Kidney capillary endothelial cell (primary cell): ENCODE results near the gene SLC26A4.

ENCODE experiments used
- DNase-seq: peaks from one replicate; pipeline ENCODE4 v3.0.0-alpha.2; 2018; ENCODE audit warnings: low spot score

SLC26A4 gene

GRCh38 chr7:107661081-107661864, 645 bp downstream of the SLC26A4 start:
- peak; percentile 13 for DNase-seq

DNA sequence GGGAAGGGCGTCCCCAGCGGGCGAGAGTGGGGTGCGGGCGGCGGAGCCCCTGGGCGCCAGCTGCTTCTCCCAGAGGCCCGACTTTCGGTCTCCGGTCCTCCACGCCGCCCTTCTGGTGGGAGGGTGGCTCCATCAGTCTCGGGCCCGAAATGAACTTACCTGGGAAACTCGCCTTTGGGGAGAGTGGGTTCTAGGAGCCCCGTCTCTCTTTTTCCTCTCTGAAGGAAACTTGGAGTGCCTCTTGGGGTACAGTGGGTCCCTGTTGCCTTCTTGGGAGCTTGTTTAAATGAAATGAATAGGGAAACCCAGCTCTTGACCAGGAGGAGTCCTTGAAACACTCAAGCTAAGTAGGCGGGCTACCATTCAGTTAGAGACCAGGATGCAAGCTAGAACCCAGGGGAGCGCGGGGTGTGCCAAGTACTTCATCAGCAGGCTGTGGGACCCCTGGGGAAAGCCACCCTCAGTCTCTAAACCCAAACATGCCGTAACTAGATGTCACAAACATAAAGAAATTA, 1.3 kb downstream of the SLC26A4 start:
- no peak for DNase-seq

GRCh38 chr7:107663196-107663595, 2.6 kb downstream of the SLC26A4 start:
- no peak for DNase-seq

GRCh38 chr7:107666790-107667189, 6.2 kb downstream of the SLC26A4 start:
- DNase-seq: no peak

GRCh38 chr7:107667341-107667740, 6.7 kb downstream of the SLC26A4 start:
- DNase-seq: no peak

DNA sequence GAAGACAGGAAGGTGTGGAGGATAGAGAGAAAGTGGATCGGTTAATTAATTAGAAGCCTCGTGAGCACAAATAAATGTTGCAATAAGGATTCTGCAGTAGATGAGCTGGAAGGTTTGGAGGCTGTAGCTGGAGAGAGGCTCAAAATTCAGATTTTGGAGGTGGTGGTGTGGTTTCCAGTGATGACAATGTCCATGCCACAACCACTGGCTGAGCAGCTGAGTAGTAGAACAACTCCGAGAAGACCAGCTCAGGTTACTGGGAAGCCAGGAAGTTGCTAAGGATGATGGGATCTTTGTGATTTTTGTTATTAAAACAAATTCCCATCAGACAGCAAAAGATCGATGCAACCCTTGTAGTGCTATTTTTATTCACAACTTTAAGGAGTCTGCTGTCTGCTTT, 7.7 kb downstream of the SLC26A4 start:
- DNase-seq: no peak

DNA sequence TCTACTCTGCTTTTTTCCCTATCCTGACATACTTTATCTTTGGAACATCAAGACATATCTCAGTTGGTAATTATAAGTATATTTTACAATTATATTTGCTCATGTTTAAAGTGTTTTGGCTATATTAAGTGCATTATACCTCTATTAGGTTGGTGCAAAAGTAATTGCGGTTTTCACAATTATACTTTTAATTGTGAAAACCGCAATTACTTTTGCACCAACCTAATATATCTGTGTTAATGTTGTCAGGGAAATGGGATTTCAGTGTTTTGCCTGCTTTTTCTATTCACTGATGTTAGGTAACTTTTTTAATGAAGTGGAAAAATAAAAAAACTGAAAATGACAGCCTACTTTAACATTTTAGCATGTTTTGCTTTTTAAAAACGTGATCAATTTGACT, 11.6 kb downstream of the SLC26A4 start:
- DNase-seq: no peak

DNA sequence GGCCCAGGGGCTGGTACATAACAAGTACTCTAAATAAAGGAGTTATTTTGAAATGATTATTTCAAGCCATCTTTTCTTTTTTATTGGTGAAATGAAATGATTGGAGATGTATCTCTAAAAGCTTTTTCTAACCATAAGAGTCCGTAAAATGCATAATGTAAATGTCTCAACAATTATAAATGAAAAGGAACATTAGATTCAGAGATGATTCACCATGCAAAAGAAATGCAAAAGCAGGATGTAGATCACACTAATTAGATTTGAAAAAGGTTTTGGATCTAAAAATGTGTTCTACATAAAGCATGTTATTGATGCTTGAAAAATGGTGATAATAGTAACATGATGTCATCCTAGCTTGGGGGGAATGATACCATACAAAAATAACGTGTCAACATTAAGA, 15.6 kb downstream of the SLC26A4 start:
- no peak for DNase-seq

GRCh38 chr7:107678110-107678753, 17.6 kb downstream of the SLC26A4 start:
- DNase-seq: no peak

GRCh38 chr7:107680478-107680877, 19.9 kb downstream of the SLC26A4 start:
- DNase-seq: no peak

- DNase-seq: no peak
Observed at GRCh38 chr7:107682886-107683285, 22.3 kb downstream of the SLC26A4 start.

DNA sequence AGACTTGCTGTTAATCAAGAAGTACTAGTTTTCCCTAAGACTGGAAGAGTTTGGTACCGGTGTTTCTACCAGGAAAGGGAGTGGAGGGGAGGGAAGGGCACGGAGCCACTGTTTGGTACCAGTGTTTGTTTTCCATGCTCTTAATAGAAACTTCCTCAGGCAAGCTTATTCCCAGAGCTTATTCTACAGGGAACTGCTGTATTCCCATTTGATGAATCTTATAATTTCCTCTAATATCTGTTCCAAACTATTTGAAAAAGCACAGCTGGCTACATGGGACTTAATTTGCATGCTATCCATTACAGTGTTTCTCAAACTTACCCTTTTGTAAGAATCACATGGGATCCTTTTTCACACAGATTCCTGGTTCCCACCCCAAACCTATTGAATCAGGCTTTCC, 23.7 kb downstream of the SLC26A4 start:
- DNase-seq: no peak

DNA sequence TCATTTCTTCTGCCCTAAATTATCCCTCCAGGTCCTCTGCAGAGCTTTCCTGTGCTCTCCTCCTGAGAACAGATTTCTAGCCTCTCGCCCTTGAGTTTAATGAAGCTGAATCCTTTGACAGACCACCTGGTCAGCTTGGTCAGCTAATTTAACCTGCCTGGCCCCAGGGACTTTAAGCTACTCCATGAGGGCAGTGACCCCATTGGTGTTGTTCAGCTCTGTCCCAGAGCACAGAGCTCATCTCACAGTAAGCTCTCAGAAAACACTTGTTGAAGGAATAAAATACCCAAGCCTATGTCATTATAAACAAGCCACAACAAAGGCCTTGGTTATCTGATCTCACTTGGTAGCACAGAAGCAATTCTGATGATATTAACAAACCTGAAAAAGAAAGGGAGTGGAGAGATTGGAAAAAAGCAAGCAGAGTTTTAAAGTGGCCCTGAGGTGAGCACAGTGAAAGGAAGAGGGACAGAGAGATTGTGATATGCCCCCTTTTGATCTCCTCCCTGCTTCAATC, 24.4 kb downstream of the SLC26A4 start:
- no peak for DNase-seq

- DNase-seq: no peak
Observed at GRCh38 chr7:107686816-107687387, 26.3 kb downstream of the SLC26A4 start.

DNA sequence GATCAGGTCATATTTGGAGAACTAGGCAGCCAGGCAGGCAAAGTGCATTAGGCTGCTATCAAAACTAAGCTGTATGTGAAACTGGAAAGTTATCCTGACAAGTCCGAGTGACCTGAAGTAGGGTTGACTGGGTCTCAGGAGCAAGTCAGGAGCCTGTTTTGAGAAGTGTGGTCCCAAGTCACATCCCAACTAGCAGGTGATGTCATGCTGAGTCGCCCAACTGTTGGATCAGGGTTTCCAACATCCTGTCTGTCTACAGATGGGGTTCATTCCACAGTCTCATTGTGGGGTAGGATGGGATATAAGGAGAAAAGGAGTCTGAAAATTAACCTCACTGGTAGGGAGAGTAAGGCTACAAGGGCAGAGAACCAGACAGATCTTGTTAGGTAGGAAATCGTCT, 27.0 kb downstream of the SLC26A4 start:
- DNase-seq: peak; percentile 24

DNA sequence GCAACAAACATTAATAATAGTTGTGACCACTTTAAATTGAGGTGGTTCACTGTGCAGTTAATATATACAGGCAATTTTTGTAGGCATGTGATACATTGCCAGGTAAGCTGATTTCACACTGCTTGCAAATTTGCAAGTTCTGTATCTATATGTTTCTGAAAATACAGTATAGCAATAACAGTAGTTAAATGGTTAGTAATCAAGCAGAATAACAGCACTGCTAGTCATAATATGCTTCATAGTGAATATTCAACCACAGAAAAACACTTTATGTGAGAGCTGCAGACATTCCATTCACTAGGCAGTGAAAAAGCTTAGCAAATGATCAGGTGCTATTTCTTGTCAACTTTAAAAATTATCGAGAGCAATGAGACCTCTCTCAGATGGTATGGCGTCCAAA, 28.9 kb downstream of the SLC26A4 start:
- no peak for DNase-seq

DNA sequence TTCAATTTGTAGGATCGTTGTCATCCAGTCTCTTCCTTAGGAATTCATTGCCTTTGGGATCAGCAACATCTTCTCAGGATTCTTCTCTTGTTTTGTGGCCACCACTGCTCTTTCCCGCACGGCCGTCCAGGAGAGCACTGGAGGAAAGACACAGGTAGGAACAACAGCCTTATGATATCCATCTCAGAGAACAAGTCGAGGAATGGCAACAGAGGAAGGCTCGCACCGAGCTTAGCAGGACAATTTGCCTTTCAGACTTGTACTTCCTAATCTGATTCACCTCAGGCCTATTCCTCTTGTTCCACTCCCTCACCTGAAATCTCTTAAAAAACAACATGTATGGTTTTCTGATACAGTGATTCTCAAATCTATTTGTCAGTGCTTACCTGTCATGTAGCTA, 29.5 kb downstream of the SLC26A4 start:
- DNase-seq: no peak

DNA sequence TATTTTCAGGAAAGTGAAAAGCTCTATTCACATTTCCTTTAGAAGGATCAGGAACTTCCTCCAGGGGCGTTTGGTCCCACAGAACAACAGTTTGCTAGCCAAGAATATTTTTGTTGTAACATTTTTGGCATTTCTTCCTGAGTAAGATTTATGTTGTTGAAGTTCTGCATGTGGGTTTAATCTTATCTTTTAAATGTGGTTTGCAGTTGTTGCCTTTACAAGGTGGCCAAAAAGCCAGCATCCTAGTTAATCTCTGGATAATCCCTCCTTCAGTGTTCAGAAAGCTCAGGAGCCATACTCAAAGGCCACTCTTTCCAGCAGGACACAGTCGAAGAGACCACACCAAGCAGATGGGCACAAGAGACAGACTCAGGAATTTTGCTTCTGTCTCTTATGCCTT, 30.0 kb downstream of the SLC26A4 start:
- DNase-seq: no peak

GRCh38 chr7:107691716-107692115, 31.1 kb downstream of the SLC26A4 start:
- DNase-seq: peak; percentile 21

GRCh38 chr7:107692501-107692900, 31.9 kb downstream of the SLC26A4 start:
- no peak for DNase-seq

- no peak for DNase-seq
Observed at GRCh38 chr7:107693396-107693795, 32.8 kb downstream of the SLC26A4 start.

GRCh38 chr7:107694386-107694785, 33.8 kb downstream of the SLC26A4 start:
- no peak for DNase-seq

GRCh38 chr7:107696330-107696946, 35.8 kb downstream of the SLC26A4 start:
- no peak for DNase-seq
